ENCODE data around the gene ATP13A4. TPM values are rescaled to one million over a fixed set of nuclear protein-coding genes. Genes with fewer than 3 reads are reported as not detected.

ATP13A4 gene, protein sequence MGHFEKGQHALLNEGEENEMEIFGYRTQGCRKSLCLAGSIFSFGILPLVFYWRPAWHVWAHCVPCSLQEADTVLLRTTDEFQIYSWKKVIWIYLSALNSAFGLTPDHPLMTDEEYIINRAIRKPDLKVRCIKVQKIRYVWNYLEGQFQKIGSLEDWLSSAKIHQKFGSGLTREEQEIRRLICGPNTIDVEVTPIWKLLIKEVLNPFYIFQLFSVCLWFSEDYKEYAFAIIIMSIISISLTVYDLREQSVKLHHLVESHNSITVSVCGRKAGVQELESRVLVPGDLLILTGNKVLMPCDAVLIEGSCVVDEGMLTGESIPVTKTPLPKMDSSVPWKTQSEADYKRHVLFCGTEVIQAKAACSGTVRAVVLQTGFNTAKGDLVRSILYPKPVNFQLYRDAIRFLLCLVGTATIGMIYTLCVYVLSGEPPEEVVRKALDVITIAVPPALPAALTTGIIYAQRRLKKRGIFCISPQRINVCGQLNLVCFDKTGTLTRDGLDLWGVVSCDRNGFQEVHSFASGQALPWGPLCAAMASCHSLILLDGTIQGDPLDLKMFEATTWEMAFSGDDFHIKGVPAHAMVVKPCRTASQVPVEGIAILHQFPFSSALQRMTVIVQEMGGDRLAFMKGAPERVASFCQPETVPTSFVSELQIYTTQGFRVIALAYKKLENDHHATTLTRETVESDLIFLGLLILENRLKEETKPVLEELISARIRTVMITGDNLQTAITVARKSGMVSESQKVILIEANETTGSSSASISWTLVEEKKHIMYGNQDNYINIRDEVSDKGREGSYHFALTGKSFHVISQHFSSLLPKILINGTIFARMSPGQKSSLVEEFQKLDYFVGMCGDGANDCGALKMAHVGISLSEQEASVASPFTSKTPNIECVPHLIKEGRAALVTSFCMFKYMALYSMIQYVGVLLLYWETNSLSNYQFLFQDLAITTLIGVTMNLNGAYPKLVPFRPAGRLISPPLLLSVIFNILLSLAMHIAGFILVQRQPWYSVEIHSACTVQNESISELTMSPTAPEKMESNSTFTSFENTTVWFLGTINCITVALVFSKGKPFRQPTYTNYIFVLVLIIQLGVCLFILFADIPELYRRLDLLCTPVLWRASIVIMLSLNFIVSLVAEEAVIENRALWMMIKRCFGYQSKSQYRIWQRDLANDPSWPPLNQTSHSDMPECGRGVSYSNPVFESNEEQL
- 1 to 10 TPM; 1.3 to 3.9 (median 3.6) TPM for total RNA-seq
- total RNA-seq (2013) = 3.2 TPM

DNA sequence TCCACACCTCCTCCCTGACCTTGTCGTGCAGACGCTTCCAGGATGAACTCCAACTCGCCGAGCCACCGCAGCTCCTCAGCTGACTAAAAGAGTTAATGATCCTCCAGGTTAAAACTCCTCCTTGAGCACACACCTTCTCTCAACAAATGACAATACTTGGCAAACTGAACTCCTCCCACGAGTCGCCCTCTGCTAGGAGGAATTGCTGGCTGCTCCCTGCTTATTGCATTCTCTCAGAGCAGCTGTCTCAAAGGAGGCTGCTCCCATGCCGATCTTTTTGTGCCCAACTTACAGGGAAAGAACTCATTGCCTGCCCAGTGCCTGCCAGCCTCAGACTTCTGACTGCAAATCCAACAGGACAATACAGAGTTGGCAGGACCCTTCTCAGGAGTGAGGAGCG, at the start of gene ATP13A4:
Gene ATP13A4 (minus strand): TSS at position 85 of the 400 bp plus-strand sequence. CDS start 96 bp downstream, outside the sequence.
- H3K4me1 Mint-ChIP-seq = no peaks in the 10 kb centered on the region
- DNase-seq (no peak), ATAC-seq (no peak)
- H3K36me3 Mint-ChIP-seq = no peaks in the 10 kb centered on the region
- intact Hi-C loops (cut with micrococcal nuclease) = no loop called here
- no peak within 1 kb of the TSS for H3K4me3 Mint-ChIP-seq
- Histone ChIP-seq H3K36me3 (ENCODE audit: control insufficient read depth, insufficient read depth, low read length) (no peaks in the 10 kb centered on the region), H3K27ac (ENCODE audit: low read length) (no peak within 1 kb of the TSS), H3K9me3 (ENCODE audit: control insufficient read depth, insufficient read depth, low read length) (no peaks in the 10 kb centered on the region), H3K4me1 (ENCODE audit: control insufficient read depth, insufficient read depth, low read length) (no peaks in the 10 kb centered on the region), H3K4me3 (ENCODE audit: low read length) (no peak within 1 kb of the TSS), H3K27me3 (ENCODE audit: control insufficient read depth, insufficient read depth, low read length) (no peaks in the 10 kb centered on the region)
- H3K27ac Mint-ChIP-seq = no peak within 1 kb of the TSS
- no peaks in the 10 kb centered on the region for H3K9me3 Mint-ChIP-seq
- WGBS (ENCODE audit: insufficient coverage) = 65% methylated on average over 9 of the region's 9 CpGs
- H3K27me3 Mint-ChIP-seq (ENCODE audit: low read depth in 2 of 2) = no peaks in the 10 kb centered on the region
- TF ChIP-seq, protein P1, sequence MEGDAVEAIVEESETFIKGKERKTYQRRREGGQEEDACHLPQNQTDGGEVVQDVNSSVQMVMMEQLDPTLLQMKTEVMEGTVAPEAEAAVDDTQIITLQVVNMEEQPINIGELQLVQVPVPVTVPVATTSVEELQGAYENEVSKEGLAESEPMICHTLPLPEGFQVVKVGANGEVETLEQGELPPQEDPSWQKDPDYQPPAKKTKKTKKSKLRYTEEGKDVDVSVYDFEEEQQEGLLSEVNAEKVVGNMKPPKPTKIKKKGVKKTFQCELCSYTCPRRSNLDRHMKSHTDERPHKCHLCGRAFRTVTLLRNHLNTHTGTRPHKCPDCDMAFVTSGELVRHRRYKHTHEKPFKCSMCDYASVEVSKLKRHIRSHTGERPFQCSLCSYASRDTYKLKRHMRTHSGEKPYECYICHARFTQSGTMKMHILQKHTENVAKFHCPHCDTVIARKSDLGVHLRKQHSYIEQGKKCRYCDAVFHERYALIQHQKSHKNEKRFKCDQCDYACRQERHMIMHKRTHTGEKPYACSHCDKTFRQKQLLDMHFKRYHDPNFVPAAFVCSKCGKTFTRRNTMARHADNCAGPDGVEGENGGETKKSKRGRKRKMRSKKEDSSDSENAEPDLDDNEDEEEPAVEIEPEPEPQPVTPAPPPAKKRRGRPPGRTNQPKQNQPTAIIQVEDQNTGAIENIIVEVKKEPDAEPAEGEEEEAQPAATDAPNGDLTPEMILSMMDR (IDR thresholded peaks at IDR 0.05) = no peak

- Histone ChIP-seq H3K4me3 (ENCODE audit: low read length) (no peak overlapping the region), H3K9me3 (ENCODE audit: control insufficient read depth, insufficient read depth, low read length) (no peaks in the 10 kb centered on the region), H3K27me3 (ENCODE audit: control insufficient read depth, insufficient read depth, low read length) (no peaks in the 10 kb centered on the region), H3K36me3 (ENCODE audit: control insufficient read depth, insufficient read depth, low read length) (peaks cover 6% of the 10 kb centered on the region), H3K4me1 (ENCODE audit: control insufficient read depth, insufficient read depth, low read length) (peaks cover 3% of the 10 kb centered on the region), H3K27ac (ENCODE audit: low read length) (no peak overlapping the region)
- Mint-ChIP-seq H3K4me1 (peaks cover 60 to 67% of the 10 kb centered on the region in 2 donors), H3K27me3 (ENCODE audit: low read depth in 2 of 2) (no peaks in the 10 kb centered on the region), H3K36me3 (no peaks in the 10 kb centered on the region), H3K9me3 (no peaks in the 10 kb centered on the region), H3K4me3 (no peak overlapping the region), H3K27ac (peak overlapping the region in 1 of 2 donors; percentile 68)
- TF ChIP-seq, protein P1 (IDR thresholded peaks at IDR 0.05) = no peak
- intact Hi-C loops (cut with micrococcal nuclease) = loop anchor here (10.0 kb wide), 1 partner anchor 535 kb away; the partner anchor contains the start of gene HES1
- no peak for DNase-seq
- peak in 1 of 3 donors; percentile 42 for ATAC-seq
- no CpG with 5 or more reads among the region's 1 CpG for WGBS (ENCODE audit: insufficient coverage)
Measured at GRCh38 chr3:193599393-193599792, 44.7 kb upstream of the ATP13A4 start.

DNA sequence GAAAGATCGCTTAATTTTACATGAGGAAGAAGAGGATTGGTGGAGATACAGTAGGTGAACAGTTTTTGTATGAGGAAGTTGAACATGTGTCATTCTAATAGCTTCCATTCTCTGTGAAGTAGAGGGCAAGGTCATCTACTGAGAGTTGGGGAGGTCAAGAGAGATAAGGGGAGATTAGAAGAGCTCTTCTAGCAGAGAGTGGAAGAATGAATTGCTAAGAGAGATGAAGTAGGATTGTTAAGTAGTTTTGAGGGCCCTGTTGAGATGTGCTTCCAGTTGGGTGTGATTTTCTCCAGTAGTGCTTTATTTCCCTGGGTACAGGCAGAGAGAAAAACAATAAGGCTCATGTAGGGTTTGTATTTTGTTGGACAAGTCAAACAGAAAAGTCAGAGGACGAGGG, 43.5 kb upstream of the ATP13A4 start:
- Histone ChIP-seq H3K4me1 (ENCODE audit: control insufficient read depth, insufficient read depth, low read length) (peaks cover 13% of the 10 kb centered on the region), H3K9me3 (ENCODE audit: control insufficient read depth, insufficient read depth, low read length) (no peaks in the 10 kb centered on the region), H3K27me3 (ENCODE audit: control insufficient read depth, insufficient read depth, low read length) (no peaks in the 10 kb centered on the region), H3K36me3 (ENCODE audit: control insufficient read depth, insufficient read depth, low read length) (peaks cover 6% of the 10 kb centered on the region), H3K27ac (ENCODE audit: low read length) (no peak overlapping the region), H3K4me3 (ENCODE audit: low read length) (no peak overlapping the region)
- Mint-ChIP-seq H3K9me3 (no peaks in the 10 kb centered on the region), H3K27me3 (ENCODE audit: low read depth in 2 of 2) (no peaks in the 10 kb centered on the region), H3K36me3 (no peaks in the 10 kb centered on the region), H3K27ac (no peak overlapping the region), H3K4me1 (peaks cover 64 to 74% of the 10 kb centered on the region in 2 donors), H3K4me3 (no peak overlapping the region)
- DNase-seq (no peak), ATAC-seq (no peak)
- WGBS (ENCODE audit: insufficient coverage) = 98% methylated on average over 2 of the region's 2 CpGs
- intact Hi-C loops (cut with micrococcal nuclease) = loop anchor here (10.0 kb wide), 1 partner anchor 537 kb away; the partner anchor contains the start of gene HES1
- TF ChIP-seq, protein P1 (IDR thresholded peaks at IDR 0.05) = no peak

All from natural killer cell (primary cell).